ENCODE results near the gene RPP40.

- TF ChIP-seq, protein P1, sequence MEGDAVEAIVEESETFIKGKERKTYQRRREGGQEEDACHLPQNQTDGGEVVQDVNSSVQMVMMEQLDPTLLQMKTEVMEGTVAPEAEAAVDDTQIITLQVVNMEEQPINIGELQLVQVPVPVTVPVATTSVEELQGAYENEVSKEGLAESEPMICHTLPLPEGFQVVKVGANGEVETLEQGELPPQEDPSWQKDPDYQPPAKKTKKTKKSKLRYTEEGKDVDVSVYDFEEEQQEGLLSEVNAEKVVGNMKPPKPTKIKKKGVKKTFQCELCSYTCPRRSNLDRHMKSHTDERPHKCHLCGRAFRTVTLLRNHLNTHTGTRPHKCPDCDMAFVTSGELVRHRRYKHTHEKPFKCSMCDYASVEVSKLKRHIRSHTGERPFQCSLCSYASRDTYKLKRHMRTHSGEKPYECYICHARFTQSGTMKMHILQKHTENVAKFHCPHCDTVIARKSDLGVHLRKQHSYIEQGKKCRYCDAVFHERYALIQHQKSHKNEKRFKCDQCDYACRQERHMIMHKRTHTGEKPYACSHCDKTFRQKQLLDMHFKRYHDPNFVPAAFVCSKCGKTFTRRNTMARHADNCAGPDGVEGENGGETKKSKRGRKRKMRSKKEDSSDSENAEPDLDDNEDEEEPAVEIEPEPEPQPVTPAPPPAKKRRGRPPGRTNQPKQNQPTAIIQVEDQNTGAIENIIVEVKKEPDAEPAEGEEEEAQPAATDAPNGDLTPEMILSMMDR (IDR thresholded peaks at IDR 0.05): no peak
- TF ChIP-seq POLR2A (IDR thresholded peaks at IDR 0.05) (no peak), POLR2AphosphoS5 (IDR thresholded peaks at IDR 0.05) (no peak)
Measured at GRCh38 chr6:4953440-4953839, 50.4 kb downstream of the RPP40 start.
